ENCODE data around the gene DPYD. TPM values are rescaled to one million over a fixed set of nuclear protein-coding genes. Genes with fewer than 3 reads are reported as not detected.

Gene DPYD
- total RNA-seq, 1 donor from 2014 or later: 45.7 TPM

- intact Hi-C loops (cut with DNase I): no loop called here
- ATAC-seq: no peak
- DNase-seq (ENCODE audit: low spot score): no peak
Measured at GRCh38 chr1:97593192-97593591, 327.6 kb downstream of the DPYD start.

- intact Hi-C loops (cut with DNase I): no loop called here
- ATAC-seq (no peak), DNase-seq (ENCODE audit: low spot score) (no peak)
Measured at GRCh38 chr1:97588772-97589171, 332.1 kb downstream of the DPYD start.

GRCh38 chr1:97581614-97582051 is 339.2 kb downstream of the DPYD start:
- ATAC-seq (no peak), DNase-seq (ENCODE audit: low spot score) (no peak)
- intact Hi-C loops (cut with DNase I): no loop called here

DNA sequence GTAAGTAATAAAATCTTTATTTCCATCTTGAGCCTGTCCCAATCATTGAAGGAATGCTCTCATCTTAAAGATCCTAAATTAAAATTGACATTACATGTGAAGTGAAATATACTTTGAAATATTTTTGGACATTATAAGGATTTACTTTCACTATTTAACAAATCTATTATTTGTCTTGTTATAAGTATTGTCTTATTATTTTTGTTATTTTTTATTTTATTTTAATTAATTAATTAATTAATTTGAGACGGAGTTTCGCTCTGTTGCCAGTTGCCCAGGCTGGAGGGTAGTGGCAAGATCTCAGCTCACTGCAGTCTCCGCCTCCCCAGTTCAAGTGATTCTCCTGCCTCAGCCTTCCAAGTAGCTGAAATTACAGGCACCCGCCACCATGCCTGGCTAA is 343.2 kb downstream of the DPYD start:
- ATAC-seq (no peak), DNase-seq (ENCODE audit: low spot score) (no peak)
- intact Hi-C loops (cut with DNase I): no loop called here

DNA sequence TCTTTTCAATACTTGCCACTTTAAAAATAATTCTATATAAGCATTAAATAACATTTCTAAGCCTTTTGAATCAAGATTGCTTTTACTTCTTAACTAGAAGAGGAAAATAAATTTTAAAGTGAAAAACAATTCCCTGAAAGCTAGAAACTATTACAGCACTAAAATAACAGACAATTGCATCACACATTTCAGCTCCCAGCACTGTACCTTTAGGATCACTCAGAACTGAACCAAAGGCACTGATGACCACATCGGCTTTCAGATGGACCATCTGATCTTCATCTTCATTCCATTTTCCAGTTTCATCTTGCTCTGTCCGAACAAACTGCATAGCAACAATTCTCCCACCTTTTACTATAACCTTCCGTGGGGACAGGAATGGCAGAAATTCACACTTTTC is 347.3 kb downstream of the DPYD start:
- DNase-seq (ENCODE audit: low spot score) (no peak), ATAC-seq (no peak)
- intact Hi-C loops (cut with DNase I): no loop called here

- DNase-seq (ENCODE audit: low spot score) (no peak), ATAC-seq (no peak)
- intact Hi-C loops (cut with DNase I): no loop called here
Measured at GRCh38 chr1:97572561-97572960, 348.3 kb downstream of the DPYD start.

- ATAC-seq (no peak), DNase-seq (ENCODE audit: low spot score) (no peak)
- intact Hi-C loops (cut with DNase I): no loop called here
Measured at GRCh38 chr1:97571760-97572159, 349.1 kb downstream of the DPYD start.

DNA sequence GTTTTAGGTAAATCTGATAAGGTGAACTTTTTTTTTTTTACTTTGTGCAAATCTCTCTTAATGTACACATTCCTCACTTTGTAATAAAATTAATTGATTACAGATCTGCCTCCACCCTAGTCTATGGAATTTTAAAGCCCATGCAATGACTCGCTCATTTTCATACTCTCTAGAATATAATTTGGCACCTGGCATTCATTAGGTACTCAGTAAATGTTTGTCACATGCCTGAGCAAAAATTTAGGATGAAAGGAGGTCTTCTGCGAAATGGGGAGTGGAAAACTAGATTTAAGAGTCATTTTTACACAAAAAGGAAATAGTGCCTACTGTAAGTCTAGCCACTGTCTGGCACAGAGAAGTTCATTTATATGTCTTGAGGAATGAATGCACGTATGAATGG is 350.1 kb downstream of the DPYD start:
- intact Hi-C loops (cut with DNase I): no loop called here
- DNase-seq (ENCODE audit: low spot score): no peak
- no peak for ATAC-seq

DNA sequence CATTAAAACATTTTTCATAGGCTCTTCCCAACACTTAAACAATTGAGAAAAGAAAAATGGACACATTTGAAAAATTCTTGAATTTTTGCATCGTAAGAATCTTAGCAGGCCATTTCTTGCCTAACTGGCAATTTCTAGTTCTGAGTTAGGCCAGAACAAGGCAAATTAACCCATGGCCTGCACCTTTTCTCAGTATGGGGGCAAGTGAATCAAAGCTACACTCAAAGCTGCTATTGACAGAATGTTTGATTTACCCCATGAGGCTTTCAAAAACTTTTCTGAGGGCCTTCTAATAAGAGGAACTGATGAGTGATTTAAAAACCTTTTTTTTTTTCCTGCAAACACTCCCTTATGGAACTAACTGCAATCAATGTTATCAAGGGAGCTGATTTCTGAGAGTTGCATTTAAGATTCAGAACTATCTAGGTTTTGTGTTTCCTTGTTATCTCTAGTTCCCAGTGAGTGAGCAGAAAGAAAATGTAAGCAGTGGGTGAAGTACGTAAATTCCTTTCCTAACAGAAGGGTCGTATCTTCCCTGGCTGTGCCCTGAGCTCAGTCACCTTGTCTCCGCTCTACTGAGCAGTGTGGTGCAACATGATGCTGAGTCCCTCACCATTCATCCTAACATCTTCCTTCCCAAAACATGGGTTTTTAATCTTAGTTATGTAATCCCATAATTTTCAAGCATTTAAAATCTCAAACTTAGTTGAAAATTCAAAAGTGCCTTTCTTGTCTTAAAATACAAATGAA is 353.7 kb downstream of the DPYD start:
- no peak for ATAC-seq
- intact Hi-C loops (cut with DNase I): no loop called here
- DNase-seq (ENCODE audit: low spot score): no peak

DNA sequence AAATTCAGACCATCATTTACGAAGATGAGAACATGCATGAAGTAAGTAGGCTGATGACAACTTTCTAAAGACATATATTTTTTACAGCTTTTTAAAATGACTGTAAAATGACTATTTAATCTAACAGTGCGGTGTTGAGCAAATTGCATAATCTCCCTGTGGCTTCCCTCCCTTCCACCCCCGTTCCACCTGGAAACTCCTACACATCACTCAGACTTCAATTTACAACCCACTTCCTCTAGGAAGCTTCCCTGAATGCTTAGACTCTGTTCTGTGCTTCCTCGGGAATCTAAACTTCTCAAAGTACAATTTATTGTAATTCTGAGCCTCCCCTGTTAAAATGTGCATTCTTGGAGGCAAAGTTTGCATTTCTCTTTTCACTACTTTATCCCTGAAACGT is 354.9 kb downstream of the DPYD start:
- DNase-seq (ENCODE audit: low spot score) (no peak), ATAC-seq (no peak)
- intact Hi-C loops (cut with DNase I): no loop called here

DNA sequence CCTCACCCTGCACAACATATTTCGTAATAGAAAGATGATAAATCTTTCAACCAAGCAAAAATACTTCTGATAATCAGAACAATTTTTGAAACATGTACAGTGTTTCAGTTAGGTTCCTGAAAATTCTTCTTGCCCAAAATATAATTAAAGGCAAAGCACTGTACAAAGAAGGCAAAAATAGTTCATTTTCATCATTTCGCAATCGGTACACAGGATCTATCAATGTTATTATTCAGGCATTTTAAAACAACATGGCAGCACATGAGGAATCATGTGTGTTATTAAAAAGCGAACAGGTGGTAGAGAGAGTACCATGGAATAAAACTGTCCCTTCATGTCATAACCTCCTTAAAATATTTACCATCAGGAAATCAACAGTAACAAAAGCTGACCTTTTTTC is 356.9 kb downstream of the DPYD start:
- ATAC-seq: no peak
- intact Hi-C loops (cut with DNase I): no loop called here
- no peak for DNase-seq (ENCODE audit: low spot score)

DNA sequence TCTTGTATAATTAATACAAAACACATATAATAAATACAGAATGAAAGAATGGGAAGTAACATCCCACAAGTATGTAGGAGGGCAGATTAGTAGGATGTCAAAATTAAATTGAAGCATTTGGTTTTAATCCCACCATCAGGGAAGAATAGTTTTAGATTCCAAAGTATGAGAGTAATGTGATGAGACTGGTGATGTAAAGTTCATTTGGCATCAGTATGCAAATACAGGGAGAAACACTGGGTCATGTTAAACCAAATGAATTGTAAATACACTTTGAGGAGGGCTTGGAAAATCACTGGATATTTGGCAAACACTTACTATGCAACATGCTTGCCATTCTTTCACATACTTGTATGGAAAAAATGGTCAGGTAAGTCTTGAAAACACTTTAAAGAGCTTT is 358.8 kb downstream of the DPYD start:
- intact Hi-C loops (cut with DNase I): no loop called here
- DNase-seq (ENCODE audit: low spot score) (no peak), ATAC-seq (no peak)

DNA sequence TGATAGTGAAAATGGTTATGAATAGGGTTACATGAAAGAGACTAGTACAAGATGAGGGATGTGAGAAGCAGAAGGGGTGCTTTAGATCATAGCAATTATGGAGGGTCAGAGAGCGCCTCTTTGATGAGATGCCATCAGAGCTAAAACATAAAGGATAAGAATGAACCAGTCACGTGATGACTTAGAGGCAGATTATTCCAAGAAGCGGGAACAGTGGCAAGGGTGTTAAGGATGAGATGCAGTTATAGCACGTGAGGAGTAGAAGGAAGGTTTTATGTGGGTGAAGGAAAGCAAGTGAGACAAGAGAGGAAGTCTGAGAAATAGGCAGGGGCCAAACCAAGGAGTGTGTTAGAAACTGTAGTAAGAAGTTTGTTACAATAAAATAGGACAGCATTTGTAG is 360.1 kb downstream of the DPYD start:
- intact Hi-C loops (cut with DNase I): no loop called here
- ATAC-seq: no peak
- DNase-seq (ENCODE audit: low spot score): no peak

DNA sequence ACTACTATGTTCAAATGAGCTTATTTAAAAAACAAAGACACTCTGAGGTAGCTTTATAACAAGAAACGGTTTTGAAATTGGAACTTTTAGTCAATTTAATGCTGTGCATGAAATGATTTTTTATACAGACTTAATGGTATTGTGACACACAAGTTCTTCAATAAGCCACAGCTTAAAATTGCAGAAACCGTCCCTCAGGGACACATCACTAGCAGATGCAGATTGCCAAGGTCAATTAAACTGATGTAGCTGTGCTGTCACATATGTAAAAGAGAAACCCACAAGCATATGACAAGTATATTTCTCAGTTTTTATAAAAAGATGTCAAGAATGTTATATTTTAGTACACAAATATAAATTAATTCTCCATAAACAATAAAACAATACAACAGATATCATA is 366.9 kb downstream of the DPYD start:
- DNase-seq (ENCODE audit: low spot score) (no peak), ATAC-seq (no peak)
- intact Hi-C loops (cut with DNase I): no loop called here

GRCh38 chr1:97551113-97551512 is 369.7 kb downstream of the DPYD start:
- ATAC-seq (no peak), DNase-seq (ENCODE audit: low spot score) (no peak)
- intact Hi-C loops (cut with DNase I): no loop called here

GRCh38 chr1:97545446-97545845 is 375.4 kb downstream of the DPYD start:
- DNase-seq (ENCODE audit: low spot score) (no peak), ATAC-seq (no peak)
- intact Hi-C loops (cut with DNase I): no loop called here

- DNase-seq (ENCODE audit: low spot score) (no peak), ATAC-seq (no peak)
- intact Hi-C loops (cut with DNase I): no loop called here
Measured at GRCh38 chr1:97540346-97540888, 380.4 kb downstream of the DPYD start.

GRCh38 chr1:97538113-97538512 is 382.7 kb downstream of the DPYD start:
- intact Hi-C loops (cut with DNase I): no loop called here

GRCh38 chr1:97533358-97533757 is 387.5 kb downstream of the DPYD start:
- DNase-seq (ENCODE audit: low spot score) (no peak), ATAC-seq (no peak)
- intact Hi-C loops (cut with DNase I): no loop called here

More at GRCh38 chr1:97538113-97538512, 382.7 kb downstream of the DPYD start:
- DNase-seq (ENCODE audit: low spot score): no peak
- ATAC-seq: no peak

DNA sequence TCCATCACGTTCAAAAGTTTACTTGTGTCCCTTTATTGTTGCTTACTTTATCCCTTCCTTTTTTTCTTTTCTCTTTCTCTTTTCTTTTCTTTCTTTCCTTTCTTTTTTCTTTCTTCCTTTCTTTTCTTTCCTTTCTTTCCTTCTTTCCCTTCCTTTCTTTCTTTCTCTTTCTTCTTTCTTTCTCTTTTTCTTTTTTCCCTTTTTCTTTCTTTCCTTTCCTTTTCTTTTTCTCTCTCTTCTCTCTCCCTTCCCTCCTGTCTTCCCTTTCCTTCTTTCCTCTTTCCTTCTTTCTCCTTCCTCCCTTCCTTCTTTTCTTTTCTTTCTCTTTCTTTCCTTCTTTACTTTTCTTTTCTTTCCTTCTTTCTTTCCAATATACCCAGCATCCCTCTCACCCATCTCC is 391.2 kb downstream of the DPYD start:
- ATAC-seq: no peak
- intact Hi-C loops (cut with DNase I): no loop called here
- DNase-seq (ENCODE audit: low spot score): no peak

DNA sequence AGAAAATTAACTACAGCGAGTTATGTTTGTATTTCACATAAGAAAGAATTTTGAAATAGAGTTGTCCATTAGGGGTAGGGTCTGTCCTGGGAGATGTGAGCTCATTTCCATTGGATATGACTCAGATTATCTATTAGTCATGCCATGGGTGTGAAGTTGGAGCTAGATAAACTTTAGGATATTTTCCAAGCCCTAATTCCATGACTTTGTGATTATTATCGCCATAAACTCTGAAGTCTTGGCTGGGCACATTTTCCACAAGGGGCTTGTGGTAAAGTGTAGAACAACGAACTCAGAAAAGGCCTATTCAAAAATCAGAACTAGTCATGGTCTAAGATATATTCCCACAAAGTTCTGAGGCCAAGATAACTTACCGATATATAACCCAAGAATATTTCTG is 396.6 kb downstream of the DPYD start:
- DNase-seq (ENCODE audit: low spot score) (no peak), ATAC-seq (no peak)
- intact Hi-C loops (cut with DNase I): no loop called here

All from sciatic nerve (tissue), 2 donors.